ENCODE results near the gene LPCAT1.

DNA sequence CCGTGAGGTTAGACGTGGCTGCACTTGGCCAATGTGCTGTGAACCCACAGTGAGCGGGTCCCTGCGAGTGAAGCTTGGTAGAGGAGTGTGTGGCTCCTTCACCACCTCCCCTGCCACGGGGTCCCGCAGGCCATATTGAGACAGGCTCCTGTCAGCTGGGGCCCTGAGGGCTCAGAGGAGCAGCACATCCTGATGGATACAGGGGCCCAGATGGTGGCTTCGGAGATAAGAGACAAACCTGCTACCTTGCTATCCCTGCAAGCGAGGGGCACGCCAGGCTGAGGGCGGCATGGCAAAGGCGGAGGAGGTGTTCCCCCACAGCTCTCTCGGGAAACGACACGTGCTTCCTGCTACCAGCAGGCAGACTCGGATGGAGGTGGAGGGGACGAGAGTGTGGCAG is 111.6 kb downstream of the LPCAT1 start:
- TF ChIP-seq TAF1 (IDR thresholded peaks at IDR 0.05; ENCODE audit: borderline replicate concordance, low read depth, low read length) (no peak), POLR2AphosphoS5 (IDR thresholded peaks at IDR 0.05; ENCODE audit: low read depth, low read length) (no peak)
